ENCODE data around the gene FAM228B.
"Not testable (repeated sequence)": the region's sequence is repeated elsewhere in the genome, so short reads cannot be mapped to it uniquely, and the experiment has no call there.

Gene FAM228B

GRCh38 chr2:24158131-24158530 is 34.9 kb downstream of the FAM228B start:
- DNase-seq (ENCODE audit: low read depth in 2 of 2, low spot score in 1 of 2), result no peak

GRCh38 chr2:24159708-24160107 is 36.4 kb downstream of the FAM228B start:
- no peak for DNase-seq (ENCODE audit: low read depth in 2 of 2, low spot score in 1 of 2)

- DNase-seq (ENCODE audit: low read depth in 2 of 2, low spot score in 1 of 2), result no peak
These were observed 37.5 kb downstream of the FAM228B start for GRCh38 chr2:24160761-24161160.

- no peak for DNase-seq (ENCODE audit: low read depth in 2 of 2, low spot score in 1 of 2)
These were observed 39.2 kb downstream of the FAM228B start for GRCh38 chr2:24162494-24162893.

GRCh38 chr2:24163186-24163585 is 39.9 kb downstream of the FAM228B start:
- DNase-seq (ENCODE audit: low read depth in 2 of 2, low spot score in 1 of 2), result no peak

GRCh38 chr2:24163601-24164000 is 40.3 kb downstream of the FAM228B start:
- DNase-seq (ENCODE audit: low read depth in 2 of 2, low spot score in 1 of 2), result no peak

- DNase-seq (ENCODE audit: low read depth in 2 of 2, low spot score in 1 of 2), result no peak
These were observed 41.2 kb downstream of the FAM228B start for GRCh38 chr2:24164416-24164973.

GRCh38 chr2:24169023-24169422 is 45.8 kb downstream of the FAM228B start:
- DNase-seq (ENCODE audit: low read depth in 2 of 2, low spot score in 1 of 2), result no peak

- no peak for DNase-seq (ENCODE audit: low read depth in 2 of 2, low spot score in 1 of 2)
These were observed 51.6 kb downstream of the FAM228B start, which contains the start of gene FAM228A for GRCh38 chr2:24174851-24175277. Gene FAM228A, plus strand, starts transcription at chr2:24175053. Its CDS starts 428 bp downstream, at chr2:24175481.

GRCh38 chr2:24175631-24176187 is 52.4 kb downstream of the FAM228B start:
- DNase-seq (ENCODE audit: low read depth in 2 of 2, low spot score in 1 of 2), result no peak

- DNase-seq (ENCODE audit: low read depth in 2 of 2, low spot score in 1 of 2), result no peak
These were observed 53.1 kb downstream of the FAM228B start for GRCh38 chr2:24176326-24176725.

GRCh38 chr2:24179683-24180082 is 56.4 kb downstream of the FAM228B start:
- DNase-seq (ENCODE audit: low read depth in 2 of 2, low spot score in 1 of 2), result no peak

GRCh38 chr2:24181849-24182248 is 58.6 kb downstream of the FAM228B start:
- DNase-seq (ENCODE audit: low read depth in 2 of 2, low spot score in 1 of 2), result no peak

GRCh38 chr2:24182507-24182906 is 59.2 kb downstream of the FAM228B start:
- DNase-seq (ENCODE audit: low read depth in 2 of 2, low spot score in 1 of 2), result no peak

- no peak for DNase-seq (ENCODE audit: low read depth in 2 of 2, low spot score in 1 of 2)
These were observed 60.2 kb downstream of the FAM228B start for GRCh38 chr2:24183366-24184069.

- no peak for DNase-seq (ENCODE audit: low read depth in 2 of 2, low spot score in 1 of 2)
These were observed 66.3 kb downstream of the FAM228B start for GRCh38 chr2:24189551-24189950.

GRCh38 chr2:24190503-24190902 is 67.2 kb downstream of the FAM228B start:
- DNase-seq (ENCODE audit: low read depth in 2 of 2, low spot score in 1 of 2), result no peak

- DNase-seq (ENCODE audit: low read depth in 2 of 2, low spot score in 1 of 2), result no peak
These were observed 67.9 kb downstream of the FAM228B start for GRCh38 chr2:24191156-24191555.

GRCh38 chr2:24191848-24192247 is 68.6 kb downstream of the FAM228B start:
- DNase-seq (ENCODE audit: low read depth in 2 of 2, low spot score in 1 of 2), result no peak

GRCh38 chr2:24197213-24197612 is 73.9 kb downstream of the FAM228B start:
- DNase-seq (ENCODE audit: low read depth in 2 of 2, low spot score in 1 of 2), result not testable (repeated sequence)

- DNase-seq (ENCODE audit: low read depth in 2 of 2, low spot score in 1 of 2), result no peak
These were observed 76.8 kb downstream of the FAM228B start for GRCh38 chr2:24199968-24200590.

- DNase-seq (ENCODE audit: low read depth in 2 of 2, low spot score in 1 of 2), result no peak
These were observed 77.5 kb downstream of the FAM228B start for GRCh38 chr2:24200799-24201198.

Measured in stimulated activated CD8-positive, alpha-beta memory T cell treated with anti-CD3 and anti-CD28 coated beads, Interleukin-4, amount 100 ng/mL, for 1 hour (primary cell).